C4-2B (cell line): ENCODE data around the gene TOMM20.

ENCODE experiments used
- ZFX ChIP-seq: fragments of 450-650 bp; IDR thresholded peaks from 2 replicates; pipeline ENCODE4 v1.6.1; 2017
- TF ChIP-seq, protein P1 (sequence below): fragments of 450-650 bp; conservative IDR thresholded peaks from 2 replicates; pipeline ENCODE4 v1.5.1; 2017; ENCODE audit warnings: mild to moderate bottlenecking

DNA sequence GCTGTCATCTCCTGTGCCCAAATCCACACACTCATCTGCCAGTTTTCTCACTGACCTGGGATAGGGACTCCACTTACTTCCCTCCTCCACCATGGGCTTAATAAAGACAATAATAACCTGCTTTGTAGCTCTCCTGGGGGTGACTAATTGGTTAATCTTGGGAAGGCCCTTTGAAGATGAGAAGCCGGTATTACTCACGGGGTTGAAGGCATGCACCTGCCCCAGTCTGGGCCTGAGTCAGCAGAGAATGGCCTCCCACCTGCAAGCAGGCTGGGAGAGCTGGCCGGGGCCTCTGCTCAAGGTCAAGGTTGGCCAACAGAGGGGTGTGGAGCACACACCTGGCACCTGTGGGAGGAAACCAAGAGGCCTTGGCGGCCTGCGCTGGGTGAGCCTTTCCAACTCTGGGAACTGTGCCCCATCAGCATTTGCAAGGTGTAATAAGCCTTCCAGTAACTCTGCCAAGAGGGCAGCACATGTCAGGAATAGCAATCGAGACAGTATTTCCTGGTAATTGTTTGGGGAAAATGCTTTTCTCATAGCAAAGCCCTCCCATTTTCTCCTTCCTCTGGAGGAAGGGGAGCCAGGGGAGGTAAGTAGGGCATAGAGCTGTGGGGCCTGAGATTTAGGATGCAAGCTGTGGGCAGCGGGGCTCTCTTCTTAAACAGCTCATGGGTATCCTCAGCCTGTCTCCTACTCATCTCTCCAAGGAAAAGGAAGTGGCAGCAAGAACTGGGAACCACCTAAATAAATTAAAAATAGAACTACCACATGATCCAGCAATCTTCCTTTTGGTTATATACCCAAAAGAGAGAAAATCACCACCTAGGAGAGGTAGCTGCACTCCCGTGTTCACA, 49.0 kb downstream of the TOMM20 start:
- TF ChIP-seq, protein P1, sequence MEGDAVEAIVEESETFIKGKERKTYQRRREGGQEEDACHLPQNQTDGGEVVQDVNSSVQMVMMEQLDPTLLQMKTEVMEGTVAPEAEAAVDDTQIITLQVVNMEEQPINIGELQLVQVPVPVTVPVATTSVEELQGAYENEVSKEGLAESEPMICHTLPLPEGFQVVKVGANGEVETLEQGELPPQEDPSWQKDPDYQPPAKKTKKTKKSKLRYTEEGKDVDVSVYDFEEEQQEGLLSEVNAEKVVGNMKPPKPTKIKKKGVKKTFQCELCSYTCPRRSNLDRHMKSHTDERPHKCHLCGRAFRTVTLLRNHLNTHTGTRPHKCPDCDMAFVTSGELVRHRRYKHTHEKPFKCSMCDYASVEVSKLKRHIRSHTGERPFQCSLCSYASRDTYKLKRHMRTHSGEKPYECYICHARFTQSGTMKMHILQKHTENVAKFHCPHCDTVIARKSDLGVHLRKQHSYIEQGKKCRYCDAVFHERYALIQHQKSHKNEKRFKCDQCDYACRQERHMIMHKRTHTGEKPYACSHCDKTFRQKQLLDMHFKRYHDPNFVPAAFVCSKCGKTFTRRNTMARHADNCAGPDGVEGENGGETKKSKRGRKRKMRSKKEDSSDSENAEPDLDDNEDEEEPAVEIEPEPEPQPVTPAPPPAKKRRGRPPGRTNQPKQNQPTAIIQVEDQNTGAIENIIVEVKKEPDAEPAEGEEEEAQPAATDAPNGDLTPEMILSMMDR, result no peak; the same call in 1 of the 2 replicates
- no peak for TF ChIP-seq ZFX
